Astrocyte (in vitro differentiated cells and primary cell): ENCODE results near the gene ALDOB. TPM values are rescaled to one million over a fixed set of nuclear protein-coding genes. Genes with fewer than 3 reads are reported as not detected.
A peak's percentile ranks its signal among the peaks of the same experiment; 100 is the strongest.
"Not testable (repeated sequence)": the region's sequence is repeated elsewhere in the genome, so short reads cannot be mapped to it uniquely, and the experiment has no call there.

Experiments used
- DNase-seq: peaks from one replicate; pipeline ENCODE4 v3.0.0-alpha.2; 2010; ENCODE audit warnings: low read depth
- FAIRE-seq: peaks from 2 replicates; lab custom pipeline; 2011; peaks lifted over from hg19 to GRCh38; lab: Jason Lieb, UNC
- H2AFZ ChIP-seq: 2 replicates; pipeline ENCODE4 v1.6.0; 2012; ENCODE audit warnings: low read depth, low read length, inconsistent platforms
- H3K27ac ChIP-seq: 2 replicates; pipeline ENCODE4 v1.5.1; 2011; ENCODE audit warnings: low read depth, low read length, inconsistent platforms
- H3K27me3 ChIP-seq: 2 replicates; pipeline ENCODE4 v1.6.0; 2011; ENCODE audit warnings: low read length, inconsistent platforms; ENCODE audit not compliant: insufficient read depth
- H3K36me3 ChIP-seq: 2 replicates; pipeline ENCODE4 v1.5.1; 2011; ENCODE audit warnings: low read length, inconsistent platforms; ENCODE audit not compliant: insufficient read depth
- H3K4me1 ChIP-seq: 2 replicates; pipeline ENCODE4 v1.5.1; 2011; ENCODE audit warnings: low read length, inconsistent platforms; ENCODE audit not compliant: insufficient read depth
- H3K4me2 ChIP-seq: 2 replicates; pipeline ENCODE4 v1.6.0; 2012; ENCODE audit warnings: low read length, inconsistent platforms
- H3K4me3 ChIP-seq: 2 replicates; pipeline ENCODE4 v1.5.1; 2011; ENCODE audit warnings: low read depth, mild to moderate bottlenecking, low read length, inconsistent platforms; ENCODE audit not compliant: insufficient read depth
- H3K79me2 ChIP-seq: 2 replicates; pipeline ENCODE4 v1.6.0; 2012; ENCODE audit warnings: mild to moderate bottlenecking, low read length, inconsistent platforms; ENCODE audit not compliant: insufficient read depth
- H3K9ac ChIP-seq: 2 replicates; pipeline ENCODE4 v1.6.0; 2012; ENCODE audit warnings: mild to moderate bottlenecking, low read length, inconsistent platforms
- H3K9me3 ChIP-seq: 2 replicates; pipeline ENCODE4 v1.5.1; 2012; ENCODE audit warnings: low read depth, mild to moderate bottlenecking, low read length, inconsistent platforms; ENCODE audit not compliant: insufficient read depth
- H4K20me1 ChIP-seq: 2 replicates; pipeline ENCODE4 v1.6.0; 2012; ENCODE audit warnings: low read length, inconsistent platforms; ENCODE audit not compliant: insufficient read depth
- H3K27ac Mint-ChIP-seq: one replicate; pipeline ENCODE4 v1.8.0; 2021; ENCODE audit warnings: mild to moderate bottlenecking, mixed read lengths; ENCODE audit not compliant: unreplicated experiment
- H3K27me3 Mint-ChIP-seq: one replicate; pipeline ENCODE4 v1.8.0; 2021; ENCODE audit warnings: low read depth, mixed read lengths; ENCODE audit not compliant: unreplicated experiment
- H3K36me3 Mint-ChIP-seq: one replicate; pipeline ENCODE4 v1.8.0; 2021; ENCODE audit warnings: low read depth, mixed read lengths; ENCODE audit not compliant: unreplicated experiment
- H3K4me1 Mint-ChIP-seq: one replicate; pipeline ENCODE4 v1.8.0; 2021; ENCODE audit warnings: low read depth, mixed read lengths; ENCODE audit not compliant: unreplicated experiment
- H3K4me3 Mint-ChIP-seq: one replicate; pipeline ENCODE4 v1.8.0; 2021; ENCODE audit warnings: mild to moderate bottlenecking, moderate library complexity, mixed read lengths; ENCODE audit not compliant: unreplicated experiment
- H3K9me3 Mint-ChIP-seq: one replicate; pipeline ENCODE4 v1.8.0; 2021; ENCODE audit warnings: mild to moderate bottlenecking, mixed read lengths; ENCODE audit not compliant: unreplicated experiment
- EZH2 ChIP-seq: IDR thresholded peaks from 2 replicates; pipeline ENCODE4 v1.6.1; 2012; ENCODE audit warnings: mild to moderate bottlenecking, low read length, inconsistent platforms; ENCODE audit not compliant: insufficient read depth
- total RNA-seq: library from RNA; stranded (reverse); gene quantifications from 2 replicates; pipeline ENCODE4 v1.2.1, GENCODE V29; 2021
- TF ChIP-seq, protein P1 (sequence below): IDR thresholded peaks from 2 replicates; pipeline ENCODE4 v1.5.1; 2011; ENCODE audit warnings: low read depth, mild to moderate bottlenecking, inconsistent platforms, low read length, moderate library complexity; ENCODE audit not compliant: insufficient read depth

The ALDOB gene
- total RNA-seq, 1 donor from 2014 or later = not detected

DNA sequence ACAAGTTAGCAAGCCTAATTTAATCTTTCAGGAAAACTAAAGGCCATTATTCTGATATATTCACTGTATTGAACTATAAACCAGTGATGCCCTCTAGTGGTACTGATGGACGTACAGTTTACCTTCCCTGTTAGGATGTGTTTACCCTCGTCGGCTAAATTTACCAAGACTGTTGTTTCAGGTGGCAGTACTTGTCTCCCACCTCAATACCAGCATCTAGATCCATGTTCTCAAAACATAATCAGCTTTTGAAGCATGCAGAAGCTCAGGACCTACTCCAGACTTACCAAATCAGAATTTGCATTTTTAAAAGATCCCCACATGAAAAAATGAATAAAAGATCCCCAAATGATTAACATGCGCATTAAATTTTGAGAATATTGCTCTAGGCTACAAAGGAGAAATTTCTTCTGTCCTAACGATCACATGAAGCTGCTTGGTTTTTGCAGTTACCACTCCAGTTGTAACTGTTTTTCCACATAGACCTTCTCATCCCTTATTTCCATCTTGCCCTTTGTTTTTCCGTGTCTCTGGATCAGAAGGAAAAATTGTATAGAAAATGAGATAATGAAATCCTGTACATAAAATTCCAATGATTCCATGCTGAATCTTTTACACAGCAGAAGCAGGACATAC, 47.6 kb downstream of the ALDOB start:
- peak; percentile 25 for DNase-seq

DNA sequence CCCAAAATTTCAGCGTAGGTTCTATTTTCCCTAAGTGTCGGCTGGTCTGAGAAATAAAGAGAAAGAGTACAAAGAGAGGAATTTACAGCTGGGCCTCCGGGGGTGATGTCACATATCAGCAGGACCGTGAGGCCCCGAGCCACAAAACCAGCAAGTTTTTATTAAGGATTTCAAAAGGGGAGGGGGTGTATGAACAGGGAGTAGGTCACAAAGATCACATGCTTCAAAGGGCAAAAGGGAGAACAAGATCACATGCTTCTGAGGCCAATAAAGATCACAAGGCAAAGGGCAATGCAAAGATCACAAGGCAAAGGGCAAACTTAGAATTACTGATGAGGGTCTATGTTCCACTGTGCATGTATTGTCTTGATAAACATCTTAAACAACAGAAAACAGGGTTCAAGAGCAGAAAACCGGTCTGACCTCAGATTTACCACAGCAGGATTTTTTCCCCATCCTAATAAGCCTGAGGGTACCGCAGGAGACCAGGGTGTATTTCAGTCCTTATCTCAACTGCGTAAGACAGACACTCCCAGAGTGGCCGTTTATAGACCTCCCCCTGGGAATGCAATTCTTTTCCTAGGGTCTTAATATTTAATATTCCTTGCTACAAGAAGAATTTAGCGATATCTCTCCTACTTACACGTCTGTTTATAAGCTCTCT, 50.6 kb downstream of the ALDOB start, which contains the start of gene BAAT:
BAAT (minus strand) TSS at position 134 of the 664 bp plus-strand sequence. CDS start 13,602 bp downstream, outside the sequence.
- not testable (repeated sequence) for H3K27ac ChIP-seq, DNase-seq, H3K4me1 ChIP-seq, H3K4me3 ChIP-seq, H3K36me3 Mint-ChIP-seq, H3K4me2 ChIP-seq, H3K27me3 ChIP-seq, FAIRE-seq, H4K20me1 ChIP-seq, H3K9me3 ChIP-seq, H3K36me3 ChIP-seq, H3K9ac ChIP-seq, H3K27me3 Mint-ChIP-seq, H3K79me2 ChIP-seq, H2AFZ ChIP-seq
- Mint-ChIP-seq H3K4me1 (peaks cover 25% of the 10 kb centered on the region), H3K4me3 (peak within 1 kb of the TSS; percentile 73), H3K27ac (peak within 1 kb of the TSS; percentile 72), H3K9me3 (peaks cover 11% of the 10 kb centered on the region)

More for the DNA sequence above, 47.6 kb downstream of the ALDOB start:
- TF ChIP-seq EZH2 = no peak
- TF ChIP-seq, protein P1, sequence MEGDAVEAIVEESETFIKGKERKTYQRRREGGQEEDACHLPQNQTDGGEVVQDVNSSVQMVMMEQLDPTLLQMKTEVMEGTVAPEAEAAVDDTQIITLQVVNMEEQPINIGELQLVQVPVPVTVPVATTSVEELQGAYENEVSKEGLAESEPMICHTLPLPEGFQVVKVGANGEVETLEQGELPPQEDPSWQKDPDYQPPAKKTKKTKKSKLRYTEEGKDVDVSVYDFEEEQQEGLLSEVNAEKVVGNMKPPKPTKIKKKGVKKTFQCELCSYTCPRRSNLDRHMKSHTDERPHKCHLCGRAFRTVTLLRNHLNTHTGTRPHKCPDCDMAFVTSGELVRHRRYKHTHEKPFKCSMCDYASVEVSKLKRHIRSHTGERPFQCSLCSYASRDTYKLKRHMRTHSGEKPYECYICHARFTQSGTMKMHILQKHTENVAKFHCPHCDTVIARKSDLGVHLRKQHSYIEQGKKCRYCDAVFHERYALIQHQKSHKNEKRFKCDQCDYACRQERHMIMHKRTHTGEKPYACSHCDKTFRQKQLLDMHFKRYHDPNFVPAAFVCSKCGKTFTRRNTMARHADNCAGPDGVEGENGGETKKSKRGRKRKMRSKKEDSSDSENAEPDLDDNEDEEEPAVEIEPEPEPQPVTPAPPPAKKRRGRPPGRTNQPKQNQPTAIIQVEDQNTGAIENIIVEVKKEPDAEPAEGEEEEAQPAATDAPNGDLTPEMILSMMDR = peak; percentile 73
- Histone ChIP-seq H3K4me1 (no peaks in the 10 kb centered on the region), H3K9me3 (no peaks in the 10 kb centered on the region), H3K36me3 (peaks cover 12% of the 10 kb centered on the region), H2AFZ (no peak overlapping the region), H4K20me1 (peaks cover 20% of the 10 kb centered on the region), H3K27me3 (no peaks in the 10 kb centered on the region), H3K4me2 (no peak overlapping the region), H3K79me2 (peaks cover 25% of the 10 kb centered on the region), H3K9ac (no peak overlapping the region), H3K4me3 (no peak overlapping the region), H3K27ac (no peak overlapping the region)
- Mint-ChIP-seq H3K27me3 (no peaks in the 10 kb centered on the region), H3K4me3 (no peak overlapping the region), H3K27ac (no peak overlapping the region), H3K4me1 (peaks cover 18% of the 10 kb centered on the region), H3K9me3 (peaks cover 14% of the 10 kb centered on the region), H3K36me3 (peaks cover 11% of the 10 kb centered on the region)
- FAIRE-seq = peak; percentile 52

GRCh38 chr9:101383361-101383760, 52.2 kb downstream of the ALDOB start:
- FAIRE-seq (no peak), DNase-seq (peak; percentile 50)
- H3K4me1 ChIP-seq = no peaks in the 10 kb centered on the region
- no peak overlapping the region for H3K27ac ChIP-seq
- H3K27ac Mint-ChIP-seq = peak overlapping the region; percentile 4
- no peak overlapping the region for H3K4me2 ChIP-seq
- no peaks in the 10 kb centered on the region for H3K9me3 ChIP-seq
- no peaks in the 10 kb centered on the region for H3K27me3 Mint-ChIP-seq
- peak overlapping the region; percentile 84 for H3K4me3 Mint-ChIP-seq
- TF ChIP-seq, protein P1 = no peak
- no peak for TF ChIP-seq EZH2
- H3K9me3 Mint-ChIP-seq = peaks cover 12% of the 10 kb centered on the region
- no peaks in the 10 kb centered on the region for H4K20me1 ChIP-seq
- no peak overlapping the region for H3K4me3 ChIP-seq
- peaks cover 8% of the 10 kb centered on the region for H3K36me3 Mint-ChIP-seq
- peaks cover 29% of the 10 kb centered on the region for H3K4me1 Mint-ChIP-seq
- no peaks in the 10 kb centered on the region for H3K79me2 ChIP-seq
- H3K27me3 ChIP-seq = no peaks in the 10 kb centered on the region
- H2AFZ ChIP-seq = no peak overlapping the region
- H3K9ac ChIP-seq = no peak overlapping the region
- H3K36me3 ChIP-seq = no peaks in the 10 kb centered on the region
